Panc1 (cell line): ENCODE results near the gene CHMP1B. TPM values are rescaled to one million over a fixed set of nuclear protein-coding genes. Genes with fewer than 3 reads are reported as not detected.
A peak's percentile ranks its signal among the peaks of the same experiment; 100 is the strongest.

ENCODE experiments used
- ATAC-seq: fragments of 200-7000 bp; cut with Tn5 transposase; 2 replicates; pipeline ENCODE4 v1.9.1; 2020; ENCODE audit warnings: mild to moderate bottlenecking, moderate library complexity
- BruUV-seq: library from RNA; stranded (reverse); fragments of 400-500 nt; replicated peaks from 2 replicates; lab custom pipeline; 2021; lab: Mats Ljungman, UMichigan
- CTCF ChIA-PET: fragments of 300-600 bp; sonication (Branson Sonifier 250); formaldehyde crosslinking; loops from one replicate; lab custom pipeline; 2022; ENCODE audit warnings: antibody characterized with exemption; lab: Charles Lee
- POLR2A ChIA-PET: fragments of 300-600 bp; sonication (Branson Sonifier 250); formaldehyde crosslinking; loops from one replicate; lab custom pipeline; 2022; ENCODE audit warnings: antibody characterized with exemption; lab: Charles Lee
- DNase-seq: peaks from one replicate; pipeline ENCODE4 v3.0.0-alpha.2; 2010; ENCODE audit warnings: low read depth, low spot score
- H3K27ac ChIP-seq: 2 replicates; pipeline ENCODE4 v1.5.1; 2011; ENCODE audit warnings: mild to moderate bottlenecking, low read length, inconsistent platforms
- H3K27me3 ChIP-seq: fragments of 200-500 bp; sonication (Bioruptor generic); 2 replicates; pipeline ENCODE4 v1.6.0; 2014; ENCODE audit warnings: low read length, inconsistent platforms; ENCODE audit not compliant: control insufficient read depth, insufficient read depth
- H3K36me3 ChIP-seq: fragments of 200-500 bp; sonication (Bioruptor generic); 2 replicates; pipeline ENCODE4 v1.5.1; 2014; ENCODE audit warnings: inconsistent platforms, mild to moderate bottlenecking, low read length, moderate library complexity; ENCODE audit not compliant: control insufficient read depth, insufficient read depth
- H3K4me1 ChIP-seq: 2 replicates; pipeline ENCODE4 v1.5.1; 2011; ENCODE audit warnings: inconsistent platforms, mild to moderate bottlenecking, low read length, moderate library complexity; ENCODE audit not compliant: control insufficient read depth, insufficient read depth
- H3K4me3 ChIP-seq, 2 experiments: 2 replicates each; pipeline ENCODE4 v1.5.1; 2011 to 2012; ENCODE audit warnings: low read depth in 2 of 2, low read length in 2 of 2, mild to moderate bottlenecking in 2 of 2, inconsistent platforms in 1 of 2, moderate library complexity in 1 of 2
- H3K9me3 ChIP-seq: fragments of 200-500 bp; sonication (Bioruptor generic); 2 replicates; pipeline ENCODE4 v1.5.1; 2014; ENCODE audit warnings: low read depth, mild to moderate bottlenecking, inconsistent platforms, low read length, moderate library complexity; ENCODE audit not compliant: control insufficient read depth, insufficient read depth
- CTCF ChIP-seq: fragments of 450-650 bp; IDR thresholded peaks from 2 replicates; pipeline ENCODE4 v1.5.1; 2017; ENCODE audit warnings: mild to moderate bottlenecking
- POLR2AphosphoS5 ChIP-seq: IDR thresholded peaks from 2 replicates; pipeline ENCODE4 v1.6.1; 2012; ENCODE audit warnings: mild to moderate bottlenecking, low read depth, low read length, moderate library complexity
- REST ChIP-seq, 2 experiments: IDR thresholded peaks; 2 replicates each; pipeline ENCODE4 v1.6.1; 2011 to 2012; ENCODE audit warnings: low read depth in 2 of 2, control low read depth in 1 of 2, low read length in 1 of 2, mild to moderate bottlenecking in 1 of 2, moderate library complexity in 1 of 2; ENCODE audit not compliant: insufficient read depth in 1 of 2
- SIN3A ChIP-seq: IDR thresholded peaks from 2 replicates; pipeline ENCODE4 v1.6.1; 2012; ENCODE audit warnings: low read depth, mild to moderate bottlenecking, low read length, moderate library complexity, borderline replicate concordance; ENCODE audit not compliant: insufficient read depth
- TCF7L2 ChIP-seq: IDR thresholded peaks from 2 replicates; pipeline ENCODE4 v1.6.1; 2011; ENCODE audit warnings: mild to moderate bottlenecking, low read depth, low read length, inconsistent platforms
- in situ Hi-C: cut with HindIII; loops from 2 replicates; pipeline ENCODE4 v1.10.0; 2016; ENCODE audit warnings: low sequenced_read_pairs, low pct_unique_long_range_greater_than_20kb
- intact Hi-C: fragments of 100-400 bp; cut with micrococcal nuclease; formaldehyde crosslinking; loops from one replicate; pipeline ENCODE4 v1.10.0; 2022; ENCODE audit not compliant: unreplicated experiment
- total RNA-seq: library from RNA; stranded (reverse); gene quantifications from one replicate; pipeline ENCODE4 v1.2.1, GENCODE V29; 2021; ENCODE audit not compliant: unreplicated experiment

The CHMP1B gene
- total RNA-seq, 1 experiment from 2014 or later: 17.1 TPM

- intact Hi-C loops (no loop called here), in situ Hi-C loops (no loop called here)
- Histone ChIP-seq H3K27ac (no peak overlapping the region), H3K4me3 (no peak overlapping the region), H3K4me1 (no peaks in the 10 kb centered on the region), H3K27me3 (no peaks in the 10 kb centered on the region), H3K36me3 (no peaks in the 10 kb centered on the region), H3K9me3 (no peaks in the 10 kb centered on the region)
- ATAC-seq (no peak), DNase-seq (no peak)
- POLR2A ChIA-PET: no interaction called here
- CTCF ChIA-PET: no interaction called here
- no TSS peak for BruUV-seq
- TF ChIP-seq CTCF: no peak
- TF ChIP-seq SIN3A: no peak
- TF ChIP-seq POLR2AphosphoS5: no peak
- no peak for TF ChIP-seq TCF7L2
- no peak for TF ChIP-seq REST (IDR thresholded peaks at IDR 0.05; ENCODE audit: insufficient read depth in 1 of 2, low read depth in 2 of 2, low read length in 1 of 2)
These were observed 20.3 kb downstream of the CHMP1B start for GRCh38 chr18:11871501-11871900.

GRCh38 chr18:11872479-11873136 is 21.4 kb downstream of the CHMP1B start:
- Histone ChIP-seq H3K9me3 (no peaks in the 10 kb centered on the region), H3K36me3 (no peaks in the 10 kb centered on the region), H3K27me3 (no peaks in the 10 kb centered on the region), H3K4me3 (no peak overlapping the region), H3K27ac (no peak overlapping the region), H3K4me1 (no peaks in the 10 kb centered on the region)
- in situ Hi-C loops (no loop called here), intact Hi-C loops (loop anchor here (1.0 kb wide), 1 partner anchor 139 kb away; no protein-coding TSS in a partner anchor)
- BruUV-seq: no TSS peak
- ATAC-seq (peak; percentile 96), DNase-seq (no peak)
- no peak for TF ChIP-seq TCF7L2
- peak; percentile 74 for TF ChIP-seq CTCF
- POLR2A ChIA-PET: no interaction called here
- CTCF ChIA-PET: interaction anchor here (0.6 kb wide), 1 partner anchor 66 kb away, joined by 6 read pairs; no protein-coding TSS in a partner anchor
